NCI-H446 (cell line): ENCODE measurements around the gene ZBTB11.
"Not testable (repeated sequence)": the region's sequence is repeated elsewhere in the genome, so short reads cannot be mapped to it uniquely, and the experiment has no call there.

ENCODE experiments used
- DNase-seq, 2 experiments: peaks; one replicate each; lab custom pipeline; 2025; lab: John Stamatoyannopoulos, UW

Gene ZBTB11

GRCh38 chr3:101615525-101615924 lies 61.4 kb downstream of the ZBTB11 start:
- DNase-seq = no peak

DNA sequence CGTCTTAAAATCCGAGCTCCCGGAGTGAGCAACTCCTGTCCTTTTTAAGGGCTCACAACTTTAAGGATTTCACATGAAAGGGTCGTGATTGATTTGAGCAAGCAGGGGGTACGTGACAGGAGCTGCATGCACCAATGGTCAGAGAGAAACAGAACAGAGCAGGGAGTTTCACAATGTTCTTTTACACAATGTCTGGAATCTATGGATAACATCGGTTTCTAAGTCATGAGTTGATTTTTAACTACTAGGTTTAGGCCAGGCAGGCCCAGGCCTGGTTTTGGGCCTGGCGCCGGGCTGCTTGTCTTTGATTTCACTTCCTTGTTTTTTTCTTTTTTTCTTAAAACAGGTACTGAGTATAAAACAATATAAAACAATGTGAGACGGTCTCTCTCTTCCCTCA lies 63.9 kb downstream of the ZBTB11 start:
- DNase-seq = not testable (repeated sequence)

- no peak for DNase-seq
Measured at GRCh38 chr3:101611023-101611422, 65.9 kb downstream of the ZBTB11 start.

- DNase-seq = not testable (repeated sequence)
Measured at GRCh38 chr3:101605398-101605797, 71.5 kb downstream of the ZBTB11 start.

DNA sequence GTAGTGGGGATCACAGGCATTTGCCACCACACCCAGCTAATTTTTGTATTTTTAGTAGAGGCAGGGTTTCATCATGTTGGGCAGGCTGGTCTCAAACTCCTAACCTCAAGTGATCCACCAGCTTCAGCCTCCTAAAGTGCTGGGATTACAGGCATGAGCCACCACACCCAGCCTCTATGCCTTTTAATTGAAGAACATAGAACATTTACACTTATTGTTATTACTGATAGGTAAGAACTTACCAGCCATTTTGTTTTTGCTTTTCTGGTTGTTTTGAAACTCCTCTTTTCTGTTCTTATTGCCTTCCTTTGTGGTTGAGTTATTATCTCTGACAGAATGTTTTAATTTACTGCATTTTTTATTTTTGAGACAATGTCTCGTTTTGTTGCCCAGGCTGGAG lies 73.7 kb downstream of the ZBTB11 start:
- DNase-seq = no peak

DNA sequence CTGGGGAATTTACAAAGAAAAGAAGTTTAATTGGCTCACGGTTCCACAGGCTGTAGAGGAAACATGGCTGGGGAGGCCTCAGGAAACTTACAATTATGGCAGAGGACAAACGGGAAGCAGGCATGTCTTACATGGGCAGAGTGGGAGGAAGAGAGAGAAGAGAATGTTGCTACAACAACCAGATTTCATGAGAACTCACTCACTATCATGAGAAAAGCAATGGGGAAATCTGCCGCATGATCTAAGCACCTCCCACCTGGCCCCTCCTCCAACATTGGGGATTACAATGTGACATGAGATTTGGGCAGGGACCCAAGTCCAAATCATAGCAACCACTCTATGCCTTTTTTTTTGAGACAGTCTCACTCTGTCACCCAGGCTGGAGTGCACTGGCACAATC lies 74.2 kb downstream of the ZBTB11 start:
- DNase-seq = no peak
